ENCODE data around the gene SERTAD2. TPM values are rescaled to one million over a fixed set of nuclear protein-coding genes. Genes with fewer than 3 reads are reported as not detected.

Gene SERTAD2
- polyA plus RNA-seq, 4 donors = 24.0 to 31.1 (median 26.9) TPM

- no peak for DNase-seq (ENCODE audit: low read depth in 4 of 4, low spot score in 3 of 4)
These were observed 3.4 kb downstream of the SERTAD2 start for GRCh38 chr2:64650296-64650695.

- DNase-seq (ENCODE audit: low read depth in 4 of 4, low spot score in 3 of 4) = no peak
These were observed 4.1 kb downstream of the SERTAD2 start for GRCh38 chr2:64649626-64650025.

DNA sequence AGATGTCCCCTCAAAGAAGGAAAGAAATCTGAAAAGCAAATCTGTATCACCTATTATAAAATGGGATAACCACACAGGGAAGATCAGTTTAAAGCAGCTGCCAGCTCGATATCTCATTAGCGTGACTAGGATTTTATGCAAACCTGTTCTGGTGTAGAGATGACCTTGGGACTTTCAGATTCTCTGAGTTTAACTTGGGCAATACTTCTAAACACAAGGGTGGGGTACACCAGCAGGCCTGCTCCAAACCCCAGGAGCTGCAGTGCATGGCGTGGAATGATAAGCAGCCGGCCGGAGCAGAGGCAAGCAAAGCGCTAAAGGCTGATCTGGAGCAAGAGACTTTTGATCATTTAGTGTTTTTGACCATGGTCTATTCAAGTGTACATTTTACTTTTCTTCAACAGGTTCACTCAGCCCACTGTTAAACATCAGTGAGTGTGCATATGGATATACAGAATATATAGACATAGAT, 4.7 kb downstream of the SERTAD2 start:
- DNase-seq (ENCODE audit: low read depth in 4 of 4, low spot score in 3 of 4) = no peak

DNA sequence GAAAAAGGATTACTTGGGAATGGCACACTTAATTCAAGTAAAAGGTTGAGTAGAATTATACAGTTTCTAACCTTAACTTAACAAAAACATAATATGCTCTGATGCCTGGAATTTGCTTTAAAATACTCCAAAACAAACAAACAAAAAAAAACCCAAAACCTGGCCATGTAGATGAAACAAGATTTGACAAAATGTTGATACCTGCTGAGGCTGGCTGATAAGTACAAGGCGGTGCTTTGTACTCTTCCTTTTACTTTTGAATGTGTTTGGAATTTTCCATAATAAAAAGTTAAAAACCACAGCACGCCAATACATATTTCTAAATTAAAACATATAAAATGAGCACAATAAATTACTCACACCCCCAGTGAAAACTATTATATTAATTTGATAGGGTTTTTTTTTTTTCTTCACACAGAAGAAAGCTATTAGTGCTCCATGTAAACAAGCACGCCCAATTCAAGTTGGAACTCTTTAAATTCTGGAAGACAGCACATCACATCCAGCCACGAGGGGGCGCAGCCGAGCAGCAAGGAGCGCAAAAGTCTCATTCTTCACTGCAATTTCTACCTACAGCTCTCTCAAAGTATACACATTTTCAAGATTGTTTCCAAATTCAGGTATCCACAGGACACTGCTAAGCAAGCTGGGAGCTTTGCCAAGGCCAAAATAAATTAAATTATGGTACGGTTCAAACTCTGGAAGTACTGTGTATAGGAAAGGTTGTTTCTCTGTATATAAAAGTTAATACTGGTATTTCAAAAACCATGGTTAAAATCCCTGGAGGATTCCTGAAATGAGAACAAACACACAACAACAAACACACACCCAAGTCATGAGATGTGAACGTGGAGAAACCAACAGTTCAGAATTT, 7.5 kb downstream of the SERTAD2 start:
- DNase-seq (ENCODE audit: low read depth in 4 of 4, low spot score in 3 of 4) = peak in 1 of 4 donors; percentile 69

DNA sequence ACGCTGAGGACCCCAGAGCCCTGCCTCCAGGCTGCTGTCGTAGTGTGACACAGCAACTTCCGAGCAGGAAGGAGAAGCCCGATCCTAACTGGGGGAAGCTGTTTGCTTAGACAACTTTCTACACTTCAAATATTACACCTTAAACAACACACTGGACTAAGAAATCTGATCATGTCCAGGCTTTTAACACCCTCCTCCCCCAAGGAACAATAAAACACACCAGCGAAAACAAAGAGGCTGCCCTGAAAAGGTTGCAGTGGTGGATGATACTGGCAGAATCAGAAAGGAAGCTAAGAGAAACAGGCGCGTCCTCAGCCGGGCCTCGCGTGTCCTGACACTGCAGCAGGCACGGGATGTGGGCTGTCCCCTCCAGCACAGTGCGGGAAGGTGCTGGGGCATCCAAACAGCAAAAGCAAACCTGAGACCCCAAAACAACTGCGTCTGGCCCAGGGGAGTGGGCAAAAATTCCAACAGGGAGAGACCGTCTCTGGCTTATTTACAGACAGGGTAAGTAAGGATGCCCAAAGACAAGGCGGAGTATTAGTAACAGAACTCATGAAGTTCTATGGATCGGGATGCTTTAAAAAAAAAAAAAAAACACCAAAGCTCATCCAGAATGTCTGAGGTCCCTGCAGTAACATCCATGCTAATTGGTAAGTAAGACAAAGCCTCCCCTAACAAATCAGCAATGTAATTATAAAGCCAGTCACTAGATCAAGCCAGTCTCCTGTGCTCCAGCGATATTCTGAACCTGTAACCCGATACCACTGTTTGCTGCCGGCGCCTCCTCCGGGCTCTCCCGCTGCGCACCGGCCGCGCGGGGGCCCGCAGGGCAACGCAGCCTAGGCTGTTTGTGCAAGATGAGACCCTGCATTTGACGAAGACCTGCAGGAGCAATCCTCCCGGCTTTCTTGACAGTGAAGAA, 9.0 kb downstream of the SERTAD2 start:
- DNase-seq (ENCODE audit: low read depth in 4 of 4, low spot score in 3 of 4) = peak; percentile 80 to 90 (median 86)

GRCh38 chr2:64643838-64644457, 9.8 kb downstream of the SERTAD2 start:
- no peak for DNase-seq (ENCODE audit: low read depth in 4 of 4, low spot score in 3 of 4)

DNA sequence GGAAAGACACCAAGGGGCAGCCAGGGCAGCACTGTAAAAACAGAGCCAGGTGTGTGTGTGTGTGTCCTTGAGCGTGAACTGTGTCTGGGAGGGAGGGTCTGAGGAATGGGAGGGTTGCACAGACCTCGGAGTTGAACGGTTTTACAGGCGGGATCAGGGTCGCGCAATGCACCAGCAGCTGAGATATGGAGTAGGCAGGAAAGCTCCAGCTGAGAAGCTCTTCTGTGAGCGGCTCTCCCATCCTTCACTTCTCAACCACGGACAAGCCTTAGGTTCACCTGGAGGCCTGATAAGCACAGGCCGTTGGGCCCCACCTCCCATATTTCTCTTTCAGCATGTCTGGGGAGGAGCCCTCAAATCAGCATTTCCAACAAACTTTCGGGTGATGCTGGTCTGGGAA, 12.1 kb downstream of the SERTAD2 start:
- no peak for DNase-seq (ENCODE audit: low read depth in 4 of 4, low spot score in 3 of 4)

DNA sequence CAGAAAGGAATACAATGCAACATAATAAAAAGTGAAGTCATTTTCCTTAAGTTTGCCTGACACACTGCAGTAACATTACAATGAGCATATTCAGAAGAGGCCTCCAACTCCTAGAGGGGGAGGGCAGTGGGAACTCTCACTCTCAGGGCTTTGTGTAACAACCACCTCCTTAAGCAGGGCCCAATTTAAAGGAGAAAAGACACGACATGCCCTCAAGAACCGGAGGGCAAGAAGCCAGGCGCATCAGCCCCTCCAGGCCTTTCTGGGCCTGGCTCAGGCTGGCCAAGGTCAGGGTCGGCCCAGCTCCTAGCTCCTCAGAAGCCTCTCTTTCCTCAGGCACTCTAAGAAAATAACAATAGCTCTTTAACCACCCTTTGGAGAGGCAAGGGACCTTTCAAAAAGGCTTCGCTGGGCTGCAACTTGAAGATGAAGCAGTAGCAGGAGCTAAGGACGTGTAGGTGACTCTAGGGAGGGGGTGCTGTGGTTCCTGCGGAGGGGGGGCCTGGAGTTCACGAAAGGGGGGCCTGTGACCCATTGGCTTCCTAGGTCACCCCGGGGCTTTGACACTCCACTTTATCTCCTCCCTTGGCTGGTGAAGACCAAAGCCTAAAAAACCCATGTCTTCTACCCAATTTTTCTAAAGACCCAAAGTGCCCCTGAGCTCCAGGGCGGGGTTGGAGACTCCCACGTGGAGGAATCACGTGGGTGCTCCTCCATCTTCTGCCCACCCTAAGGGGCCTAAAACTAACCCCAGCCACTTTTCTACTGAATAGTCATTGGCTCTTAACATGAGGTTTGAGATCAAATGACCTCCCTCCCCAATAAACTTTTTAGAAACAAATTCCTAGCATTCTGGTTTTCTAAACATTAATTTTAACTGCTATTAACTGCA, 13.3 kb downstream of the SERTAD2 start:
- DNase-seq (ENCODE audit: low read depth in 4 of 4, low spot score in 3 of 4) = no peak

- no peak for DNase-seq (ENCODE audit: low read depth in 4 of 4, low spot score in 3 of 4)
These were observed 14.0 kb downstream of the SERTAD2 start for GRCh38 chr2:64639691-64640090.

- no peak for DNase-seq (ENCODE audit: low read depth in 4 of 4, low spot score in 3 of 4)
These were observed 15.1 kb downstream of the SERTAD2 start for GRCh38 chr2:64638502-64639120.

DNA sequence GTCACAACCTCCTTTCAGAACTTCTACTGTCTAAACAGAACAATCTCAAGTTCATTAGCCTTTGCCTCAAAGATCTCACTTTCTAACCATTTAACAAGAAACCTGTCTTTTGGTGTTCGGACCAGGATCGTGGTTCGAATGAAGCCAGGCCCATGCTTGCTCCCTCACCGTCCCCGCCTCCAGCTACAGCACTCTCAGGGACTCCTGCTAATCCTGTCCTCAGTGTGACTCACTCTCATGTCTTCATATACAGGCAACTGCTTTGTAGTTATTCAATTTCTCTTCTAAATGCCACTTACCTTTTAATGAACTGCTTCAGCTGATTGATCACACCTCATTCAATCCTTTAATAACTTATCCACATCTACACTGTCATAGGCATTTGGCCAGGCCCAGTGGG, 15.8 kb downstream of the SERTAD2 start:
- no peak for DNase-seq (ENCODE audit: low read depth in 4 of 4, low spot score in 3 of 4)

DNA sequence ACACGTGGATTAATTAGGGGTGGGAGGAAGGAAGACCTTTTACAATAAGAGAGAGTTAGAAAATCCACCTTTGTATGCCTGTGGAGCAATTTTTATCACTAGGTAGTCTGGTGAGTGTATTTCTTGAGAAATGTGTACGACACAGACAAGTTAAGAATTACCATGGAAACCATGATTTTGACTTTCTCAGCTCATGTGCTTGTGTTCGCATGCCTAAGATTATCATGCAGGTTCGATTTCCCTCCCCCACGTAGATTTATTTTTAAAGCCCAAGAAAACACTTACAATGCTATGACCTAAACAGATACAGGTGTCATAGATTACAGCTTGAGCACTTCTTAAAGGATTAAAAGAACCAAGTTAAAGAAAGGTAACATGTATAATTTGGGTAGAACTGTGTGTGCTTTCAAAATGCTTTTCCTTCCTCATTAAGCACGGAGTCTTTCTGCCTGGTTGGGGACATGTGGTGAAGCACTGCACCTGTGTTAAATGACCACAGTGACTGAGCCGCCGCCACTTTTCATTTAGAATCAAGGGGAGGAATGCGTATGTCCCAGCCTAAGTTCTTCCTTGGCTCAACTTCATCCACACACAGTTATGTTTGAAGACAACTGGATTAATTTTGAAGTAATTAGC, 16.6 kb downstream of the SERTAD2 start:
- no peak for DNase-seq (ENCODE audit: low read depth in 4 of 4, low spot score in 3 of 4)

- DNase-seq (ENCODE audit: low read depth in 4 of 4, low spot score in 3 of 4) = no peak
These were observed 17.5 kb downstream of the SERTAD2 start for GRCh38 chr2:64635976-64636911.

DNA sequence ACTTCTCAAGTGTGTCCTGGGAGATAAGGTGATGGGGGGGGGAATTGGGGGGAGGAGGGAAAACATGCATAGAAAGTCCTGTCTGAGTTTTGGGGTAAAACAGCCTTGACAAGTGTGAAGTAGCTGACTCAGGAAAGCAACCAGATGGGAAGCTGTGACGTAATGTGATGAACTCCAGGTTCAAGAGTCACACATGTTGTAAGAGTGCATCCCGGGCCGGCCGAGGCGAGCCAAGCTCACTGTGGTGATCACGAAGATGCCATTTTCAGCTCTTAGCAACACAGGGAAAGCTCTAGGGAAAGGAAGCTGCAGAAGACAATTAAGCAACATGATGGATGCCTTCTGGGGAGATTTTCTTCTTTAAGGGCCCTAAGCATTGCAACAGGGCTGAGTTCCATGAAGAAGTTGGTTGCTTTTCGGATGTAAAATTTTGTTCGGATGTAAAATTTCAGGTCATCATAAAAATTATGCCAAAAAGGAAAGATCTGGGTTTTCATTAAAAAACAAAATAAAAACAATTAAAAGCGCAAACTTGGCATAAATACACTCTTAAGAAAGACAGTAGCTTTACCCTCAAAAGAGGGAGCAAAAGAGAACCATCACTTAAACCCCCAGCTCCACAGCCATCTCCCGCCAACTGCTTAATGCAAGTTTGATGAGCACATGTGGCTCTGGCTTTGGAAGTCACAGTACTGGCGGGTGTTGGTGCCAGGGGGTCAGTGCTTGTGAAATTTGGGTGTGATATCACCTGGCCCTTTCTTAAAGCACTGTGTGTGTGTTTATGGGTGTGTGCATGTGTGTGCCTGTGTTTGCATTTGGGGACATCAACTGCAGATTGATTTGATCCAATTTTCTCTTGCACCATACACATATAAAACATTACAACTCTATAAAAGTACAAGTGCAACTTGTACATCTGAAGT, 19.1 kb downstream of the SERTAD2 start:
- DNase-seq (ENCODE audit: low read depth in 4 of 4, low spot score in 3 of 4) = no peak

DNA sequence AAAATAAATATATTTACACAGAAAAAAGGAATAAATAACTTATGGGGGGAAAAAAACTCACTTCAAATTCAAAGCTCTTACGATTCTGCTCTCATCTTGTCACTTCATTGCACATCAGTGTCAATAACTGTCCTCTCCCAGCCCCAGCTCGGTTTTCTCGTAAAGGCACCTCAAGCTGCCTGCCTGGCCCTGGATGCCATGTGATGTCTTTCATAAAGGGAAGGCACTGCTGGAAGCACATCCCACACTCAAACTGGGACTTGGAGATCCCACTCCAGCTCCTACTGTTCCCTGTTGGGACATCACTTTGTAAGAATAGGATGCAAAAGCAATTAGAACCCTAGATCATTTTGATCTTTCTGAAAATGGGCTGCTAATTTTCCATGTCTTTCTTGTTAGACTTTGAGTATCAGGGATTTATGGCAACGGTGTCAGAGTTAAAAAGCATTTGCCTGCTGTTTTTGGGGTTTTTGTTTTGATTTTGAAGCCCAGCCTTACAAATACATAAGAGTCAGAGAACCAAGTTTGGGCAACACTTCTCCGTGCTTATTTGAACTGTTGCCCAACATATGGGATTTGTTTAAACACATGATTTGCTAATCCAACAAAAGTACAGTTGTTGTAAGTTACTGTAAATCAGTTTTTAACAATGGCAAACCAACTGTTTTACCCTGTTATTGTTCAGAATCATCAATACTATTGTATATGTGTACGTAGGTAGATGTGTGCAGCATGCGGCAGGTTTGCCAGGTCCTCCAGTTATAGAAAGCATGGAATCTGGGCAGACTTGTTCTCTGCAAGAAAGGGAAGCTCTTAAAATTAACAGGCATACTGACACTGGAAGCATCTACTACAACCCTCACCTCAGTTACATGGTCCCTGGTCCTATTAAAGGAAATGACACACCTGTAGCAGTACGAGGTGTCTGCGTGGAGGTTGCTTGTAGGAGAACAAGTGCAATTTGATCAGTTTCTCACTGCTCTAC, 20.6 kb downstream of the SERTAD2 start:
- no peak for DNase-seq (ENCODE audit: low read depth in 4 of 4, low spot score in 3 of 4)

DNA sequence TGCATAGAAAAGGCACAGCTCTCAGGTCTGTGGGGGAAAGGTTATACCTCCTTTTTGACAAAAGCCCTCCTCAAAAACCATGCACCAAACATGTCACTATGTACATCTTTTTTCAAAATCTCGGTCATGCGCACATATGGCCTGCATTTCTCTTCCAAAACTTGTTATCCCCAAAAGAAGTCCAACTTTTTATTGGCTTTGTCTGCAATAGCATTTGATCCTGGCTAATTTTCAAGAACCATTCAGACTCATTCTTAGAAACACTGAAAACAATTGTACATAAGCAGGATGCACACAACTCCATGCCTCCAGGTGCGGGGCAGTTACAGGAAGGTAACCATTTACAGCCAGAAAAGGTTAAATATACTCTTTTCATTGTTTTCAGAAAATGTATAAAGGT, 21.9 kb downstream of the SERTAD2 start:
- no peak for DNase-seq (ENCODE audit: low read depth in 4 of 4, low spot score in 3 of 4)

Measured in left renal pelvis (tissue), 4 donors.